AG04449 (cell line): ENCODE measurements around the gene KANTR.

Experiments
- CTCF ChIA-PET: fragments of 350-600 bp; formaldehyde crosslinking; extraction: SDS; loops from one replicate; lab custom pipeline; 2021; ENCODE audit warnings: antibody characterized with exemption; lab: Yijun Ruan, JAX
- POLR2A ChIA-PET: fragments of 400-600, 350-600 bp; formaldehyde crosslinking; extraction: SDS; loops from one replicate; lab custom pipeline; 2020; ENCODE audit warnings: antibody characterized with exemption, inconsistent platforms; lab: Yijun Ruan, JAX
- DNase-seq: peaks from one replicate; pipeline ENCODE4 v3.0.0-alpha.2; 2010; ENCODE audit warnings: low read depth, low spot score
- H3K4me3 ChIP-seq: 2 replicates; pipeline ENCODE4 v1.5.1; 2011; ENCODE audit warnings: low read depth, mild to moderate bottlenecking, control low read depth, low read length
- TF ChIP-seq, protein P1 (sequence below): IDR thresholded peaks from one replicate; pipeline ENCODE4 v1.5.1; 2011; ENCODE audit warnings: mild to moderate bottlenecking, moderate library complexity, low read length, control low read depth, inconsistent platforms; ENCODE audit not compliant: insufficient read depth; ENCODE audit errors: missing control alignments

Gene KANTR

DNA sequence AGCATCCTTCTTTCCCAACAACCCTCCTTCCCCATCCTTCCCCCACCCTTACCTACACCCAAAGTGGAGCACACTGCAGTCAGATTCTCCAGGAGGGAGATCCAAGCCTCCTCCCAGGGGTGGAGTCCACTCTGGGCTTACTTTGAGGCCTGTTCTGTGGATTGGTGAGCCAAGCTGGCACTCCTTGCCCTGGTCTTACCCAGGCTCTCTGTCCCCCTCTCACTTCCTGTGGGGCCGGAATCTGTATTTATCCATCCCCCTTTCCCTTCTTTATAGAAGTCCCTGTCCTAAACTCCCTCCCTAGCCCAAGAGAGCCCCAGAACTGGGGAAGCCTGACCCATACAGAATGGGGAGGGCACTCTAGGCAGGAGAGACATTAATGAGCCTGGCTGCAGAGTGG, 15.0 kb upstream of the KANTR start:
- no peak overlapping the region for H3K4me3 ChIP-seq
- TF ChIP-seq, protein P1, sequence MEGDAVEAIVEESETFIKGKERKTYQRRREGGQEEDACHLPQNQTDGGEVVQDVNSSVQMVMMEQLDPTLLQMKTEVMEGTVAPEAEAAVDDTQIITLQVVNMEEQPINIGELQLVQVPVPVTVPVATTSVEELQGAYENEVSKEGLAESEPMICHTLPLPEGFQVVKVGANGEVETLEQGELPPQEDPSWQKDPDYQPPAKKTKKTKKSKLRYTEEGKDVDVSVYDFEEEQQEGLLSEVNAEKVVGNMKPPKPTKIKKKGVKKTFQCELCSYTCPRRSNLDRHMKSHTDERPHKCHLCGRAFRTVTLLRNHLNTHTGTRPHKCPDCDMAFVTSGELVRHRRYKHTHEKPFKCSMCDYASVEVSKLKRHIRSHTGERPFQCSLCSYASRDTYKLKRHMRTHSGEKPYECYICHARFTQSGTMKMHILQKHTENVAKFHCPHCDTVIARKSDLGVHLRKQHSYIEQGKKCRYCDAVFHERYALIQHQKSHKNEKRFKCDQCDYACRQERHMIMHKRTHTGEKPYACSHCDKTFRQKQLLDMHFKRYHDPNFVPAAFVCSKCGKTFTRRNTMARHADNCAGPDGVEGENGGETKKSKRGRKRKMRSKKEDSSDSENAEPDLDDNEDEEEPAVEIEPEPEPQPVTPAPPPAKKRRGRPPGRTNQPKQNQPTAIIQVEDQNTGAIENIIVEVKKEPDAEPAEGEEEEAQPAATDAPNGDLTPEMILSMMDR: no peak
- CTCF ChIA-PET: interaction anchor here (0.8 kb wide), 1 partner anchor 9 kb away, joined by 3 read pairs; no protein-coding TSS in a partner anchor
- POLR2A ChIA-PET: no interaction called here
- no peak for DNase-seq

DNA sequence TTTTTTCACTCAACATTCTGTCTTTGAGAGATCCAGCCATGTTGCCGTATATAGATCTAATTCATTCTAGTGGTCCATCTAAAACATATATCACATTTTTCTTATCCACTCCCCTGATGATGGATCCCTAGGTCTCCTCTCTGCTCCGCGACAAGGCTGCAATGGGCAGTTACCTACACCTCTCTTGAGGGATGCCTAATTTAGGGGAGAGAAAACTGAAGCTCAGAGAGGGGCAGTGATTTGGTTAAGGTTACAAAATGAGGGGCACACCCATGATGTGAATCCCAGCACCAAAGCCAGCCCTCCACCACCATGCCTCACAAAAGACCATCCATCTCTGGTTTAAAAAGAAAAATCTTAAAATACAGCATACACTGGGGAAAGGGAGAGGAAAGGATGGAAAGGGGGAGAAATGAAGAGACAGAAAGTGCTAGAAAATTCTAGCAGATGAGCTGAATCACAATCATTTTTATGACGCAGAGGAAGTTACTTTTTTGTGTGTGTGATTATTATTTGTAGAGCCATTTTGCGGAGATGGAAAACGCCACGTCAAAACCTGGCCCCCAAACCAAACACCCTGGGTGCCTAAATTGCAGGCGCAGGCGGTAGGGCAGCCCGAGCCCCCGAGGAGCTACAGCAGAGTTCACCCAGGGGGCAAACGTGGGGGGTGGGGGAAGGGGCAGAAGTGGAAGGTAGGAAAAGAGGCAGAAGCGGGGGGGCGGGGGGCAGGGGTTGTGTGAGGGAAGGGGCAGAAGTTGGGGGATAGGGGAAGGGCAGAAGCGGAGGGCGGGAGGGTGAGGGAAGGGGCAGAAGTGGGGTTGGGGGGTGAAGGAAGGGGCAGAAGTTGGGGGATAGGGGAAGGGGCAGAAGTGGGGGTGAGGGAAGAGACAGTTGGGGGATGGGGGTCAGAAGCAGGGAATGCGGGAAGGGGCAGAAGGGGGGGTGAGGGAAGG, 13.0 kb upstream of the KANTR start:
- ChIA-PET CTCF (interaction anchor here (1.9 kb wide), 1 partner anchor 9 kb away, joined by 8 read pairs; no protein-coding TSS in a partner anchor), POLR2A (no interaction called here)
- H3K4me3 ChIP-seq: peak overlapping the region; percentile 32
- no peak for DNase-seq
- TF ChIP-seq, protein P1: no peak

DNA sequence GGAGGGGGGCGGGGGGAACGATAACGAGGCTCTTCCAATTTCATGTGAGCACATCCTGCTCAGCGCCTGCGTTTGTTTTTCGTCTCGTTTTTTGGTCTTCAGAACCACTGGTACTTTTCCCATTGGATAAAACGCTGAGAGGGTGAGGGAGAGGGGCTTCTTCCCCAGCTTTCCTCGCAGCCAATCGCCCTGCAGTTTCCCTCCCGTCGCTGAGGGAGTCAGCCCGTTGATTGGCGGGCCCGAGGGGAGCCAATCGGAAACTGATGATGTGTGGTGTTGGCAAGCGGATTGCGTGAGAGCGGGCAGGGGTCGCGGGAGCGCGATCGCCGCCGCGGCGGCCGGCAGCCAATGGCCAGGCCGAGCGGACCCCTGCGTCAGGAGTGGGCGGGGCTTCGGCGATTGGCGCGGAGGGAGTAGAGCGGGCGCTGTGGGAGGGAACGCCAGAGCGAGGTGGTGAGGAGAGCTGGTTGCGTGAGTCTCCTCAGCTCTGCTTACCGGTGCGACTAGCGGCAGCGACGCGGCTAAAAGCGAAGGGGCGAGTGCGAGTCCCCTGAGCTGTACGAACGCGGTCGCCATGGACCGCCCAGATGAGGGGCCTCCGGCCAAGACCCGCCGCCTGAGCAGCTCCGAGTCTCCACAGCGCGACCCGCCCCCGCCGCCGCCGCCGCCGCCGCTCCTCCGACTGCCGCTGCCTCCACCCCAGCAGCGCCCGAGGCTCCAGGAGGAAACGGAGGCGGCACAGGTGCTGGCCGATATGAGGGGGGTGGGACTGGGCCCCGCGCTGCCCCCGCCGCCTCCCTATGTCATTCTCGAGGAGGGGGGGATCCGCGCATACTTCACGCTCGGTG, 11.8 kb upstream of the KANTR start, which contains the start of gene TSPYL2:
TSS of gene TSPYL2 (plus strand) at position 443 of the 848 bp plus-strand sequence. CDS start at position 575, 132 bp downstream.
- POLR2A ChIA-PET: interaction anchor here (0.6 to 1.3 kb wide), 9 partner anchors 17 to 1015 kb away, joined by 3 to 8 read pairs (median 3); no protein-coding TSS in a partner anchor
- peak; percentile 91 for DNase-seq
- TF ChIP-seq, protein P1: no peak
- H3K4me3 ChIP-seq: peak within 1 kb of the TSS; percentile 67
- CTCF ChIA-PET: interaction anchor here (1.0 kb wide), 1 partner anchor 12 kb away, joined by 4 read pairs; no protein-coding TSS in a partner anchor

DNA sequence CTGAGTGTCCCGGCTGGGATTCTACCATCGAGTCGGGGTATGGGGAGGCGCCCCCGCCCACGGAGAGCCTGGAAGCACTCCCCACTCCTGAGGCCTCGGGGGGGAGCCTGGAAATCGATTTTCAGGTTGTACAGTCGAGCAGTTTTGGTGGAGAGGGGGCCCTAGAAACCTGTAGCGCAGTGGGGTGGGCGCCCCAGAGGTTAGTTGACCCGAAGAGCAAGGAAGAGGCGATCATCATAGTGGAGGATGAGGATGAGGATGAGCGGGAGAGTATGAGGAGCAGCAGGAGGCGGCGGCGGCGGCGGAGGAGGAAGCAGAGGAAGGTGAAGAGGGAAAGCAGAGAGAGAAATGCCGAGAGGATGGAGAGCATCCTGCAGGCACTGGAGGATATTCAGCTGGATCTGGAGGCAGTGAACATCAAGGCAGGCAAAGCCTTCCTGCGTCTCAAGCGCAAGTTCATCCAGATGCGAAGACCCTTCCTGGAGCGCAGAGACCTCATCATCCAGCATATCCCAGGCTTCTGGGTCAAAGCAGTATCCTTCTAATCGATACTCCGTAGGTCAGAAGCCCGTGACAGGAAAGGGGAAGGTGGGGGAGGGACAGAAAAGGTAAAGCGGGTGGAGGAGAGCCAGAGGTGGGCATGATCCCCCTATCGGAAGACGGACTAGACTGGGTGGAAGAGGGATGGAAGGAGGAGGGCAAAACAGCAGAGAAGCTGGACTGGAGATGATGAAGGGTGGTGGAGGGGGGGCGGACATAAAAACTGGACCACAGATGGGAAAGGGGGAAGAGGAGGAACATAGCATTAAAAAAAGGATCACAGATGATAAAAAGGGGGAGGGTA, 10.9 kb upstream of the KANTR start:
- TF ChIP-seq, protein P1: no peak
- H3K4me3 ChIP-seq: peak overlapping the region; percentile 67
- CTCF ChIA-PET: interaction anchor here (1.0 kb wide), 1 partner anchor 13 kb away, joined by 4 read pairs; no protein-coding TSS in a partner anchor
- POLR2A ChIA-PET: interaction anchor here (0.7 to 1.3 kb wide), 3 partner anchors 20 to 1014 kb away, joined by 3 to 8 read pairs (median 5); no protein-coding TSS in a partner anchor
- no peak for DNase-seq

DNA sequence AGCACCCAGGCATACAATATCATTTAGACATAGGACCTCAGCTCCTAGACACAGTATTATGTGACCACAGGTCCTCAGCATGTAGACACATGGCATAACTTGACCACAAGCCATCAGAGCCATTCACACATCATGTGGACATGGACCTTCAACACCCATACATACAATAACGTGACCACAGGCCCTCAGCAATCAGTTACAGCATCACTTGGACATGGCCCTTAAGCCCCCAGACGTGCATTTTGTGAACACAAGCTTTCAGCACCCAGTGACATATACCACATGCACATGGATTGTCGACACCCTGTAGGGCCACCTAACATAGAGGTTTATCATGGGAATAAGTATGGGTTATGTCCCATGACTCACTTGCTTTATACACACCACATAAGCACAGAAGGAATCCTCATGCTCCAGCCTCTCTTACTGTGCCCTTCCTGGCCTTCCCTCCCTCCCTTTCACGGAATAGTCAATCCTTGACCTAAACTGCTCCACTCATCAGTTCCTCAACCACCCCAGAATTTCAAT, 9.8 kb upstream of the KANTR start:
- TF ChIP-seq, protein P1: no peak
- ChIA-PET POLR2A (no interaction called here), CTCF (no interaction called here)
- peak overlapping the region; percentile 67 for H3K4me3 ChIP-seq
- no peak for DNase-seq
